ENCODE results near the gene TPTE.
"Not testable (repeated sequence)": the region's sequence is repeated elsewhere in the genome, so short reads cannot be mapped to it uniquely, and the experiment has no call there.

TPTE gene

GRCh38 chr21:10617133-10617752 is 95.9 kb downstream of the TPTE start:
- not testable (repeated sequence) for DNase-seq

- DNase-seq = no peak
Observed at GRCh38 chr21:10627316-10627863, 106.0 kb downstream of the TPTE start.

- not testable (repeated sequence) for DNase-seq
Observed at GRCh38 chr21:10629239-10629638, 107.9 kb downstream of the TPTE start.

GRCh38 chr21:10630829-10631228 is 109.4 kb downstream of the TPTE start:
- DNase-seq = not testable (repeated sequence)

GRCh38 chr21:10631316-10631715 is 109.9 kb downstream of the TPTE start:
- DNase-seq = not testable (repeated sequence)

GRCh38 chr21:10638144-10638543 is 116.8 kb downstream of the TPTE start:
- not testable (repeated sequence) for DNase-seq

- no peak for DNase-seq
Observed at GRCh38 chr21:10639123-10639522, 117.7 kb downstream of the TPTE start.

GRCh38 chr21:10639746-10640145 is 118.4 kb downstream of the TPTE start:
- DNase-seq = not testable (repeated sequence)

- no peak for DNase-seq
Observed at GRCh38 chr21:10640446-10640845, 119.1 kb downstream of the TPTE start.

GRCh38 chr21:10641107-10641506 is 119.7 kb downstream of the TPTE start:
- DNase-seq = no peak

- not testable (repeated sequence) for DNase-seq
Observed at GRCh38 chr21:10645667-10646066, 124.3 kb downstream of the TPTE start.

- DNase-seq = not testable (repeated sequence)
Observed at GRCh38 chr21:10649350-10650149, 128.2 kb downstream of the TPTE start.

- not testable (repeated sequence) for DNase-seq
Observed at GRCh38 chr21:10650297-10650696, 128.9 kb downstream of the TPTE start.

Measured in NCI-H82 (cell line).